DOHH2 (cell line): Measurements from ENCODE around the gene WWOX.

Experiments
- H3F3A ChIP-seq: fragments of 200-600 bp; sonication (generic), shearing (Covaris generic); 2 replicates; pipeline ENCODE4 v1.6.0; 2016; ENCODE audit warnings: antibody characterized with exemption, mild to moderate bottlenecking; ENCODE audit not compliant: control insufficient read depth, insufficient read depth
- H3K27ac ChIP-seq: fragments of 200-600 bp; sonication (generic); 2 replicates; pipeline ENCODE4 v1.5.1; 2014; ENCODE audit warnings: low read depth, mild to moderate bottlenecking, low read length, moderate library complexity
- H3K27me3 ChIP-seq: fragments of 200-600 bp; sonication (generic); 2 replicates; pipeline ENCODE4 v1.6.1; 2014; ENCODE audit warnings: mild to moderate bottlenecking, low read length, mixed read lengths; ENCODE audit not compliant: control insufficient read depth
- H3K36me3 ChIP-seq: fragments of 200-600 bp; sonication (generic); 2 replicates; pipeline ENCODE4 v1.6.1; 2014; ENCODE audit warnings: mild to moderate bottlenecking, low read length, moderate library complexity, mixed read lengths; ENCODE audit not compliant: control insufficient read depth
- H3K4me1 ChIP-seq: fragments of 200-600 bp; sonication (generic); 2 replicates; pipeline ENCODE4 v1.6.1; 2014; ENCODE audit warnings: mild to moderate bottlenecking, low read length, mixed read lengths; ENCODE audit not compliant: control insufficient read depth
- H3K4me2 ChIP-seq: fragments of 200-600 bp; sonication (generic); 2 replicates; pipeline ENCODE4 v1.6.0; 2014; ENCODE audit warnings: mild to moderate bottlenecking, low read length, moderate library complexity
- H3K4me3 ChIP-seq: fragments of 200-600 bp; sonication (generic); 2 replicates; pipeline ENCODE4 v1.5.1; 2014; ENCODE audit warnings: mild to moderate bottlenecking, low read length, mixed read lengths
- H3K79me2 ChIP-seq: fragments of 200-600 bp; sonication (generic); 2 replicates; pipeline ENCODE4 v1.6.1; 2014; ENCODE audit warnings: mild to moderate bottlenecking, low read length, mixed read lengths; ENCODE audit not compliant: control insufficient read depth
- H3K9me2 ChIP-seq: fragments of 200-600 bp; sonication (generic); replicated peaks from 2 replicates; pipeline ENCODE4 v1.6.1; 2014; ENCODE audit warnings: mild to moderate bottlenecking, low read length, mixed read lengths; ENCODE audit not compliant: control insufficient read depth
- H3K9me3 ChIP-seq: fragments of 200-600 bp; sonication (generic); 2 replicates; pipeline ENCODE4 v1.6.1; 2014; ENCODE audit warnings: antibody characterized with exemption, low read length, mixed read lengths; ENCODE audit not compliant: control insufficient read depth, insufficient read depth
- H4K20me1 ChIP-seq: fragments of 200-600 bp; sonication (generic); 2 replicates; pipeline ENCODE4 v1.6.0; 2014; ENCODE audit warnings: low read depth, mild to moderate bottlenecking, antibody characterized with exemption, low read length, moderate library complexity; ENCODE audit not compliant: control insufficient read depth, insufficient read depth
- CTCF ChIP-seq: fragments of 200-600 bp; sonication (generic); IDR thresholded peaks from one replicate; pipeline ENCODE4 v1.5.1; 2014; ENCODE audit warnings: antibody characterized with exemption, mild to moderate bottlenecking, low read depth, low read length; ENCODE audit not compliant: poor library complexity, severe bottlenecking
- EZH2phosphoT487 ChIP-seq: fragments of 200-600 bp; sonication (generic); IDR thresholded peaks from 2 replicates; pipeline ENCODE4 v1.6.1; 2017; ENCODE audit warnings: borderline replicate concordance, mild to moderate bottlenecking, antibody characterized with exemption, low read length, moderate library complexity, mixed read lengths

WWOX gene

GRCh38 chr16:78142788-78143187, 43.3 kb downstream of the WWOX start:
- Histone ChIP-seq H3K9me2 (no peaks in the 10 kb centered on the region), H3K27me3 (no peaks in the 10 kb centered on the region), H3F3A (no peaks in the 10 kb centered on the region), H3K9me3 (no peaks in the 10 kb centered on the region), H4K20me1 (no peaks in the 10 kb centered on the region; the same call in 1 of the 2 replicates), H3K4me3 (no peak overlapping the region), H3K4me1 (peaks cover 8% of the 10 kb centered on the region), H3K4me2 (no peak overlapping the region), H3K27ac (no peak overlapping the region), H3K36me3 (0 out of 2 replicates have a peak, but pooled peaks cover 3% of the 10 kb centered on the region), H3K79me2 (no peaks in the 10 kb centered on the region)
- TF ChIP-seq EZH2phosphoT487 (no peak), CTCF (no peak)

DNA sequence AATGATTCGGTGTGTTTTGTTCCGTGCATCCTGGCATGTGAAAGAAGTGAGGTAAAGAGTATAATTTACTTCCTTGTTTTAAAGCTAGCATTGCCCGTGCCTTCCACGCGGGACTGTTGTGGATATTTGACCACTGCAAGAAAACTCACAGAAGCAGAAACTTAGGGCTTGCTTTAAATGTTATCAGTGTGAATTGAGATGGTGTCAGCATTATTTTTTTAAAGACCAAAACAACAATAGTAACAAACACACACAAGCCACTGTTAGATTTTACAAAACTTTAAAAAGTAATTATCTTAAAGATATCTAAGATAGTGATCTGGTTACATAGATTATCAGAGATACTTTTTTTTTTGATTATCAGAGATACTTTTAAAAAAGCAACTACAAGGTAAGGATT, 47.4 kb downstream of the WWOX start:
- Histone ChIP-seq H3F3A (no peaks in the 10 kb centered on the region), H3K27ac (no peak overlapping the region), H3K4me1 (no peaks in the 10 kb centered on the region), H3K4me3 (no peak overlapping the region), H3K27me3 (no peaks in the 10 kb centered on the region), H3K36me3 (no peaks in the 10 kb centered on the region), H3K9me2 (no peaks in the 10 kb centered on the region), H4K20me1 (no peaks in the 10 kb centered on the region; the same call in 1 of the 2 replicates), H3K79me2 (no peaks in the 10 kb centered on the region), H3K4me2 (no peak overlapping the region), H3K9me3 (no peaks in the 10 kb centered on the region)
- TF ChIP-seq CTCF (no peak), EZH2phosphoT487 (no peak)

GRCh38 chr16:78147911-78148401, 48.5 kb downstream of the WWOX start:
- Histone ChIP-seq H4K20me1 (no peaks in the 10 kb centered on the region; the same call in 1 of the 2 replicates), H3K9me2 (no peaks in the 10 kb centered on the region), H3K4me1 (no peaks in the 10 kb centered on the region), H3K27ac (no peak overlapping the region), H3K9me3 (no peaks in the 10 kb centered on the region), H3K4me3 (no peak overlapping the region), H3K36me3 (no peaks in the 10 kb centered on the region), H3F3A (no peaks in the 10 kb centered on the region), H3K79me2 (no peaks in the 10 kb centered on the region), H3K27me3 (no peaks in the 10 kb centered on the region), H3K4me2 (no peak overlapping the region)
- TF ChIP-seq CTCF: no peak
- TF ChIP-seq EZH2phosphoT487: no peak
